Cerebellar cortex (tissue), 1 donor: ENCODE measurements around the gene PDE7B.
"Not testable (repeated sequence)": the region's sequence is repeated elsewhere in the genome, so short reads cannot be mapped to it uniquely, and the experiment has no call there.

Source experiments
- DNase-seq: peaks from one replicate; pipeline ENCODE4 v3.0.0-alpha.2; 2015; ENCODE audit warnings: low spot score

Gene PDE7B

DNA sequence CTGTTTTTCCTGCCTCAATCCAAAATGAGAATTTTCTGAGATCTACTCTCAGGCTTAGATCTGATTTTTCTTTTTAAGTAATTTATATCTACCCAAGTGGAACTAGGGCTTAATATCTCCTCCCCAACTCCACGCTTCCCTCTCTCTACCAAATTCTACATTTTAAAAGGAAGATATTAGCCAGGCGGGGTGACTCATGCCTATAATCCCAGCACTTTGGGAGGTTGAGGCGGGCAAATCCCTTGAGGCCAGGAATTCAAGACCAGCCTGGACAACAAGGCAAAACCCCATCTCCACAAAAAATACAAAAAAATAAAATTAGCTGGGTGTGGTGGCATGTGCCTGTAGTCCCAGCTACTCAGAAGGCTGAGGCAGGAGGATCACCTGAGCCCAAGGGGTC is 337.6 kb downstream of the PDE7B start:
- no peak for DNase-seq

GRCh38 chr6:136191606-136192312 is 340.3 kb downstream of the PDE7B start:
- DNase-seq = no peak

DNA sequence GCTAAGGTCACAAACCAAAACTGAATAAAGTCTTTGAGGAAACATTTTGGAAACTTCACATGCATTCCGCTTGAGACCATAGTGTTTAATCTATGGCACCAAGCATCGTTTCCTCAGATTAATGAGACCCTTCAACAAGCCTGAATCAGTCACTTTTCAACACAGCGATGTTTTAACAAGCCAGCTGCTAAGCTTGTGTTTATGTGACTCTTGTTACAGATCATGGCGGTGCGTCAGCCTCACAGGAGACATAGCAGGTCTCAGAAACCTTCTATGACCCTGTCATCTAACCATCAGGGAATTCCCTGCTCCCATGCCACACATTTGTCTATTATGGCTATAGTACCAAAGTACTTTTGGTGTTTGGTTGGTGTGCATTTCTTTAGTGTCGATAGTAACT is 341.4 kb downstream of the PDE7B start:
- DNase-seq = no peak

DNA sequence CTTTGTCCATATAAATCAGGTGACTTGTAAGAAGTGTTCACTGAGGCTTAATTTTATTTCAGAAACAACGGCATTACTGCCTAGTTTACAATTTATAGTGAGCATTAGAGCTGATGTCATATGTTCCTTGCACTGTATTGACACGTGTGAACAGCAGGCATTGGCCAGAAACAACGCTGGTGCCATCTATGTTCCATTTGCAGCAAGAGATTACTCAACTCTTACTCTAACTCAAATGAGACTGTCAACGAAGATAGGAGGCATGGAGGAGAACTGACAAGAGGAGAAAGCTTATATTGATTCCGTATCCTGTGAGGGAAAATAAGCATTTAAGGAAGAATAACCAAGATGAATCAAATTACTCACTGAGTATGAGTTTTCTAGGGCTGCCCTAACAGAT is 350.2 kb downstream of the PDE7B start:
- DNase-seq = no peak

- no peak for DNase-seq
Measured at GRCh38 chr6:136208783-136209182, 357.3 kb downstream of the PDE7B start.

- no peak for DNase-seq
Measured at GRCh38 chr6:136209496-136209895, 358.0 kb downstream of the PDE7B start.

DNA sequence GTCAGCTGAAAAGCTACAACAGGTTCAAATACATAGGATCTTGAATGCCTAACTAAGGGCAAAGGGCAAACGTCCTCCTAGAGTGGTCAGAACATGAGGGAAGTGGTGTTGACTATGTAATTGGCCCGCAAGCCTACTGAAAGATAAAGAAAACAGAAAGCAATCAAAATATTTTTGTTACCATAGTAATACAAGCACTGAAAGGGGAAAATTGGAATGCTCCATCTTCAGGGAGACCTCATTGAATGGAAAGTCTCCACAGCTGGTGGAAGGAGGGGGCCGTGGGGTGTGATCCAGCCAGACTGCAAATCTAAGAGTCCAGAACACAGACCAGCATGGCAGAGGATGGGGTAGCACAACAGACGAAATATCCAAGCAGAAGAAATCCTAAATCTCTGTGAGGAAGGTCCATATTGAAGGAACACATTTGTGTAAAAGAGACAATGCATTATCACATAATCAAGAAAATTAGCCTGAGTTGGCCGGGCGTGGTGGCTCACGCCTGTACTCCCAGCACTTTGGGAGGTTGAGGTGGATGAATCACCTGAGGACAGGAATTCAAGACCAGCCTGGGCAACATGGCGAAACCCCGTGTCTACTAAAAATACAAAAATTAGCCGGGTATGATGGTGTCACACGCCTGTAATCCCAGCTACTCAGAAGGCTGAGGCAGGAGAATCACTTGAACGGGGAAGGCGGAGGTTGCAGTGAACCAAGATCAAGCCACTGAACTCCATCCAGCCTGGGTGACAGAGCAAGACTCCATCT is 359.1 kb downstream of the PDE7B start:
- DNase-seq = no peak

DNA sequence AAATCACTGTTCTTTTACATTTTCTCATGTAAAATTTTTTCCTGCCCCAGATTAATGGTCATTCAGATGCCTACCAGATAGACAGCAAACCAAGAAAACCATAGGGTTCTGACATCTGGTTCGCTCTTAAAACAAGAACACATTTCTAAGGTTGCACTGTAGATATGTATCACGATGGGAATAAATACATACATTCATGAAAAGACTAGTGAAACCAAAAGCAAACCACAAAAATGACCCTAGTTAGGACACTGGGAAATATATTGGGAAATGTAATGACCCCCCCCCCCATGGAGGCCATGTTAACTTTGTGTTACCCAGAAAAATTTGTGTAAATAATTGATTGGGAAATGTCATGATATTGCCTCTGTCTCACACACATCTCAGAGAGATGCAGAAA is 361.1 kb downstream of the PDE7B start:
- DNase-seq = no peak

DNA sequence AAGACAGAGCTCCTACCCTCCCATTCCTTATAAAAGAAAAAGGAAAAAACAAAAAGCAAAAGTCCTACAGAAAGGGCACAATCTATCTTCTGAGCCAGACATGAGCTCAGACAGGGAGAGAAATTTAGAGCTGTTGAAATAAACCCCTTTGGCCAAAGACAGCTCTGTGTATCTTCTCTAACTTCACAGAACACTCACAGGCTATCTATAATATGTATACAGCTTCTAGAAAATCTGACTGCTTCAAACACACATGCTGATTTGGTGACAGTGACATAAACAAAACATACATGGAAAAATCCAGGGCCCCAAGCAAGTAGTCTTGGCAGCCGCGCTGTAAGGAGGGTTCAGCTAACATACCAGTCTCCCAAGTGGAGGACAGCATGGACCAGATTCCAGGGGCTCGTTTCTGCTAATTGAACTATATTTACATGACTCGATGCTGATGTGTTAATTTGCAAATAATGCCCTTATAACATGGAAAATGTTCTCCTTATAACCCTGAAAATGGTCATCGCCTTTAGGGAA is 361.6 kb downstream of the PDE7B start:
- DNase-seq = no peak

DNA sequence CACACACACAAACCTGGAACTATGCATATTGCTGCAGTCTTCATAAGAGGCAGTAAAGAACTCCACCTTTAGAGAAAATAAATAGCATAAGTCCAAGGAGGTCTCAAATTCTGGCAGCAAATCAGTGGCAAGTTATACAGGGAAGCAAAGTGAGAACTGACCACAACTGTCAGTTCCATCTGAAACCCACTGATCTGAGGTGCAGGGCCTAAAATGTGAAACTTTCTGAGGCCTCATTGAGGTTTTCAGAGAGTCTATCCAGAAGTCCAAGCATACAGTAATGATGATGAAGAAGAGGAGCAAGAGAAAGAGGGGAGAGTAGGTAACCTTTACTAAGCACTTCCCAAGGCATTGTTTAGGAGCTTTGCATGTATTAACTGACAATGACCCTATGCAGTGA is 362.4 kb downstream of the PDE7B start:
- no peak for DNase-seq

- no peak for DNase-seq
Measured at GRCh38 chr6:136216503-136217401, 365.3 kb downstream of the PDE7B start.

- not testable (repeated sequence) for DNase-seq
Measured at GRCh38 chr6:136224974-136225373, 373.5 kb downstream of the PDE7B start.

GRCh38 chr6:136225496-136225895 is 374.0 kb downstream of the PDE7B start:
- DNase-seq = no peak

GRCh38 chr6:136226027-136226673 is 374.6 kb downstream of the PDE7B start:
- peak; percentile 61 for DNase-seq

GRCh38 chr6:136226674-136227377 is 375.3 kb downstream of the PDE7B start:
- no peak for DNase-seq

GRCh38 chr6:136228814-136229213 is 377.3 kb downstream of the PDE7B start:
- DNase-seq = no peak

DNA sequence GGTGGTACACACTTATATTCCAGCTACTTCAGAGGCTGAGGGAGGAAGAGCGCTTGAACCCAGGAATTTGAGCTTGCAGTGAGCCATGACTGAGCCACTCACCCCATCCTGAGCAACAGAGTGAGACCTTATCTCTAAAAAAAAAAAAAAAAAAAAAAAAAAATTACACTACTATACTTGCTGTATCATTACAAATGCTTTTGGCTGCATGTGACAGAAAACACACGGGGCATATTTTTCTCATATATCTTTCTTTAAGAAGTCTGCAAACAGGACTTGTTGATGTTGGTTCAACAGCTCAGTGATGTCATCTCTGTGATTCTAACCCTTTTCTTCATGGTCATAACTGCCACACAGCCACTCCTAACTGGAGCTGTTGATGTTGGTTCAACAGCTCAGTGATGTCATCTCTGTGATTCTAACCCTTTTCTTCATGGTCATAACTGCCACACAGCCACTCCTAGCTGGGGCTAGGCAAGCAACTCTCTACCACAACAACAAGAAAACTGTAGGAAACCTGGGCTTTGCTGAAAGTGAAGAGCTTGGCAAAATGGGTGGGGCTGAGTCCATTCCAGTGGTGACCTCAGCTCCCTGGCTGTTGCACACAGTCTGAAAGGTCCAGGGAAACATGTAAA is 378.8 kb downstream of the PDE7B start:
- DNase-seq = no peak

DNA sequence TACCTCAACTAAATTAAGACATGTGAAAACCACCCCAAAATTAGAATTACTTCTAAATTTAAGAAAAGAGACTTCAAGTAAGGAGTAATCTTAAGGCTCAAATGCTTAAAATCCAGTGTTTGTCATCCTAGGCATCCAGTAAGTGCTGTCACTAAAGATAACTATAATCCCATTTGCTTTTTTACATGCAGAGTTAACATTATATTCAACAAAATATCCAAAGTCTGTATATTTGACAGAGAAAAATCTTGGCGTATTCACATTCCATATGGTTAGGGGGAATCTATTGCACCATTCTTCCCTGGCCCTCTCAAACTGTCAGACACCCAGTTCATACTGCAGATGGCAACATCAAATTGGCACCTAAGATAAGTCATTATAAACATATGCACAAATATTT is 381.2 kb downstream of the PDE7B start:
- no peak for DNase-seq

- DNase-seq = no peak
Measured at GRCh38 chr6:136235233-136235564, 383.7 kb downstream of the PDE7B start.

- DNase-seq = no peak
Measured at GRCh38 chr6:136236466-136237293, 385.2 kb downstream of the PDE7B start.
